Hepatocyte (in vitro differentiated cells): ENCODE measurements around the gene NMB. TPM values are rescaled to one million over a fixed set of nuclear protein-coding genes. Genes with fewer than 3 reads are reported as not detected.

Experiments
- DNase-seq: peaks from one replicate; pipeline ENCODE4 v3.0.0-alpha.2; 2016; ENCODE audit warnings: low spot score
- H2AFZ ChIP-seq: fragments of 200-600 bp; sonication (generic); 2 replicates; pipeline ENCODE4 v1.6.0; 2016; ENCODE audit warnings: antibody characterized with exemption, mild to moderate bottlenecking
- H3K27ac ChIP-seq: fragments of 200-600 bp; sonication (generic); 2 replicates; pipeline ENCODE4 v1.5.1; 2016; ENCODE audit warnings: mild to moderate bottlenecking
- H3K27me3 ChIP-seq: fragments of 200-600 bp; sonication (generic); 2 replicates; pipeline ENCODE4 v1.6.1; 2016
- H3K36me3 ChIP-seq: fragments of 200-600 bp; sonication (generic); replicated peaks from 2 replicates; pipeline ENCODE4 v1.5.1; 2016; ENCODE audit warnings: low read depth; ENCODE audit not compliant: insufficient read depth
- H3K4me1 ChIP-seq: fragments of 200-600 bp; sonication (generic); 2 replicates; pipeline ENCODE4 v1.5.1; 2016; ENCODE audit warnings: mild to moderate bottlenecking, moderate library complexity; ENCODE audit not compliant: insufficient read depth
- H3K4me2 ChIP-seq: fragments of 200-600 bp; sonication (generic); 2 replicates; pipeline ENCODE4 v1.6.0; 2016
- H3K4me3 ChIP-seq: fragments of 200-600 bp; sonication (generic); 2 replicates; pipeline ENCODE4 v1.5.1; 2016; ENCODE audit warnings: mild to moderate bottlenecking
- H3K79me2 ChIP-seq: fragments of 200-600 bp; sonication (generic); 2 replicates; pipeline ENCODE4 v1.6.0; 2017; ENCODE audit warnings: mild to moderate bottlenecking
- H3K9me2 ChIP-seq: fragments of 200-600 bp; sonication (generic); replicated peaks from 2 replicates; pipeline ENCODE4 v1.6.0; 2017; ENCODE audit warnings: mild to moderate bottlenecking; ENCODE audit not compliant: insufficient read depth
- H3K9me3 ChIP-seq: fragments of 200-600 bp; sonication (generic); 2 replicates; pipeline ENCODE4 v1.5.1; 2016; ENCODE audit warnings: low read depth, mild to moderate bottlenecking
- H4K20me1 ChIP-seq: fragments of 200-600 bp; sonication (generic); 2 replicates; pipeline ENCODE4 v1.6.0; 2016; ENCODE audit warnings: mild to moderate bottlenecking; ENCODE audit not compliant: insufficient read depth, poor library complexity, severe bottlenecking
- CTCF ChIP-seq: fragments of 200-600 bp; sonication (generic); IDR thresholded peaks from 2 replicates; pipeline ENCODE4 v1.5.1; 2016; ENCODE audit warnings: antibody characterized with exemption, mild to moderate bottlenecking; ENCODE audit not compliant: poor library complexity
- EZH2 ChIP-seq: fragments of 200-600 bp; sonication (generic); IDR thresholded peaks from 2 replicates; pipeline ENCODE4 v1.6.1; 2016; ENCODE audit warnings: antibody characterized with exemption, mild to moderate bottlenecking, borderline replicate concordance
- EZH2phosphoT487 ChIP-seq: fragments of 200-600 bp; sonication (generic); IDR thresholded peaks from one replicate; pipeline ENCODE4 v1.6.1; 2018; ENCODE audit warnings: antibody characterized with exemption, mild to moderate bottlenecking, low read depth, moderate library complexity; ENCODE audit not compliant: unreplicated experiment, severe bottlenecking
- WGBS: methylation state at CpG from one replicate; pipeline ENCODE4 v1.1.6; 2016; ENCODE audit warnings: low lambda C conversion rate; ENCODE audit errors: missing lambda C conversion rate; 5-methylcytosine and 5-hydroxymethylcytosine counted together
- polyA plus RNA-seq: library from polyadenylated mRNA; unstranded; fragments of >200 nt; fragmentation: Nextera tagmentation; extraction: Ambion mirVana; gene quantifications from 2 replicates; pipeline ENCODE4 v1.2.1, GENCODE V29; 2016
- total RNA-seq: library from RNA; depleted of rRNA; stranded (reverse); fragments of >200 nt; gene quantifications from 2 replicates; pipeline ENCODE4 v1.2.3, GENCODE V29; 2014

Gene NMB
- total and polyA plus RNA-seq, 2 experiments from 2014 or later, result 3.8 to 15.4 TPM

GRCh38 chr15:84668221-84668982, 10.4 kb upstream of the NMB start:
- TF ChIP-seq CTCF (no peak), EZH2phosphoT487 (no peak), EZH2 (no peak)
- H3K27me3 ChIP-seq, result no peaks in the 10 kb centered on the region
- no peak overlapping the region for H3K27ac ChIP-seq
- H3K9me3 ChIP-seq, result no peaks in the 10 kb centered on the region
- no peak overlapping the region for H3K4me2 ChIP-seq
- no peaks in the 10 kb centered on the region for H3K36me3 ChIP-seq
- no peaks in the 10 kb centered on the region for H3K79me2 ChIP-seq
- WGBS, result 98% methylated on average over 3 of the region's 3 CpGs
- no peaks in the 10 kb centered on the region for H3K9me2 ChIP-seq
- no peak overlapping the region for H2AFZ ChIP-seq
- no peak for DNase-seq
- no peaks in the 10 kb centered on the region for H4K20me1 ChIP-seq
- peaks cover 8% of the 10 kb centered on the region for H3K4me1 ChIP-seq
- H3K4me3 ChIP-seq, result no peak overlapping the region

GRCh38 chr15:84666373-84666772, 8.4 kb upstream of the NMB start:
- H4K20me1 ChIP-seq, result no peaks in the 10 kb centered on the region
- H3K27me3 ChIP-seq, result no peaks in the 10 kb centered on the region
- no peaks in the 10 kb centered on the region for H3K36me3 ChIP-seq
- DNase-seq, result no peak
- H3K4me1 ChIP-seq, result peaks cover under 1% of the 10 kb centered on the region
- no peaks in the 10 kb centered on the region for H3K9me2 ChIP-seq
- H2AFZ ChIP-seq, result no peak overlapping the region
- H3K9me3 ChIP-seq, result no peaks in the 10 kb centered on the region
- H3K4me2 ChIP-seq, result no peak overlapping the region
- H3K4me3 ChIP-seq, result no peak overlapping the region
- no peak for TF ChIP-seq EZH2
- TF ChIP-seq EZH2phosphoT487, result no peak
- no peak for TF ChIP-seq CTCF
- no peaks in the 10 kb centered on the region for H3K79me2 ChIP-seq
- H3K27ac ChIP-seq, result no peak overlapping the region
- WGBS, result 87% methylated on average over 2 of the region's 2 CpGs

GRCh38 chr15:84661001-84661400, 3.0 kb upstream of the NMB start:
- H3K4me3 ChIP-seq, result no peak overlapping the region
- H3K4me2 ChIP-seq, result no peak overlapping the region
- no peaks in the 10 kb centered on the region for H3K79me2 ChIP-seq
- no peaks in the 10 kb centered on the region for H4K20me1 ChIP-seq
- H2AFZ ChIP-seq, result no peak overlapping the region
- no peaks in the 10 kb centered on the region for H3K27me3 ChIP-seq
- no peaks in the 10 kb centered on the region for H3K4me1 ChIP-seq
- no peaks in the 10 kb centered on the region for H3K9me3 ChIP-seq
- no peak overlapping the region for H3K27ac ChIP-seq
- 94% methylated on average over 9 of the region's 10 CpGs for WGBS
- no peaks in the 10 kb centered on the region for H3K9me2 ChIP-seq
- no peak for DNase-seq
- TF ChIP-seq EZH2phosphoT487 (no peak), EZH2 (no peak), CTCF (no peak)
- H3K36me3 ChIP-seq, result no peaks in the 10 kb centered on the region
